Measurements from ENCODE around the gene CTDNEP1.

Gene CTDNEP1

DNA sequence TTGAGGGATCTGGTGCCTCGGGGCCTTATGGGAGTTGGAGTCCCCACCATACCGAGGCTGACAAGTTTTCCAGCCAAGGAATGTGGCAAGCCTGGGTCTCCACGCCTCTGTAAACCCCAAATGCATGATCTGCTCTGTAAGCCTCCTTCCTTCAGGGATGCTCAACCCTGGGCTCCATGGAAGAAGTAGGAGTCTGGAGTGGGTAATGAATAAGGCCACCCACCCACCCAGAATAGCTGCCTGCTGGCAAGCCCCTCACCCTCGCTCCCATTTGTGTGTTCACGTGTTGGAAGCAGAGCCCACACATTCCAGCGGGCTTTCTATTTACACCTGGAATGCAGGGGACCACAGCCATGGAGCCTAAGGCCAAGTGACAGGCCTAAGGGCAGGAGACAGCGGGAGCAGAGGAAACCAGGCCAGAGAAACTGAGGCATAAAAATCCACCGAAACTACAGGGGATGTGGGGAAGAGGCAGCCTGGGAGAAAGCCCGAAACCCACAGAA is 36.3 kb downstream of the CTDNEP1 start:
- DNase-seq (ENCODE audit: low read depth), result no peak

DNA sequence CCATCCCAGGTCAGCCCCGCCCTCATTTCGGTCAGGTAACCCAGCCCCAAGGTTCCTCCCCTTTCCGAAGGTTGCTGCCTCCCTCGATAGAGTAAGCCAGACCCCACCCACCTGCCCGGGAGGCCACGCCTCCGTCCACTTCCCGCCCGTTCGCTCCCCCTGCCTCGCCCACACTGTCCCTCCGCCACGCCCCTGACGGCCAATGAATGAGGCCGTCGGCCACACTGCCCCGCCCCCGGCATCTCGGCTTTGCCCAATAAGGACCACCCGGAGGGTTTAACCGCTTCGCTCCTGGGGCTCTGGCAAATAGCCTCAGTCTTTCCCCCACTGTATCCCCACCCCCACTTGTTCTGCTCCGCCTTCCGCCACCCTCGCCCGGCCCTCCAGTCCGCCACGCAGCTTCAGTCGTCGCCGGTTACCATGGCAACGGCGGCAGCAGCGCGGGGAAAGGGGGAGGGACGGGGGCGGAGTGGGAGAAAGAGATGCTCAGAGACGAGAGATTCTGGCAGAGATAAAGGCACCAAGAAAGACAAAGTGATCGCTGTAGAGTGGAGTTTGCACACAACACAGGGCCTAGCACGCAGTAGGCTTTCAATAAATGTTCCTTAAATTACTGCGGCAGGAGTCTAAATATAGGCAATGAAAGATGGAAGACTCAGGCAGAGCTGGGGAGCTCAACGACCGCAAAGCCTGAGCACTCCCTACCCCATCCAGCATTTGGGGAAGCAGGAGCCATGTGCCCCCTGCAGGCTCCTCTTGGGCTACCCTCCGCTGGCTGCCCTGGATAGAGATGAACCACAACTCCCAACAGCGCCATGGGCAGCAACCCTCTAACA is 37.0 kb downstream of the CTDNEP1 start:
- peak; percentile 99 for DNase-seq (ENCODE audit: low read depth)

GRCh38 chr17:7213895-7214299 is 37.6 kb downstream of the CTDNEP1 start:
- DNase-seq (ENCODE audit: low read depth), result no peak

DNA sequence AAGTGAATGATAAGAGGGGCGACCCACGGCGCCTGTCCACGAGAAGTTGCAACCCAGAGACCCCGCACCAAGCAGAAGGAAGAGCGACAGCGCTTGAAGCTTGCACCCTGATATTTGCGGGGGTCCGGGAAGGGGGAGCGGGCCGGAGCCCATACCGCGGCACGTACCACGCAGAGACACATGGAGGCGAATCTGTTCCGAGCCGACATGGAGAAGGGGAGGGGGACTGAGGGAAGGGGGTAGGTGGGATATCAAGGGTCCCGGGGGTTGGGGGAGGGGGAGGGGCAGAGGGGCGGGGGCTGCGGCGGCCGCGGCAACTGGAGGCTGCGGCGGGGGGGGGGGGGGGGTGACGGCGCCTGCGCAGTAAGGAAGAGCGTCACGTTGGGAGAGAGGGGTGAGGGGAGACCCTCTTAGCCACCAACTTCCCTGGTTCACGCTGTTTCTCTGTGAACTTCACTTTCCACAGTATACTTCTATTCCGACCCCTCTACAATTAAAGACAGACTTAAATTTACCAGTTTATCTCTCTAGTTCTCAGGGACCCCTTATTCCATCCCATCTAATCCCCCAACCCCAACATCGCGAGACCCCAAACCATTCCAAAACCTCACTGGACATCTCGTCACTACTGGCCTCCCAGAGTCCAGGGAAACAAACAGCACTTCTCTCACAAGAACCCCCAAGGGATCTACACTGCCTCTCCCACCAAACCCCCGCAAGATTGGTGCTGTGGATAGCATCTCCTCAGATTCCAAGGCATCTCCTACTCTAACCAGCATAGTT is 39.9 kb downstream of the CTDNEP1 start:
- DNase-seq (ENCODE audit: low read depth), result no peak

- no peak for DNase-seq (ENCODE audit: low read depth)
Observed at GRCh38 chr17:7208754-7209460, 42.6 kb downstream of the CTDNEP1 start.

DNA sequence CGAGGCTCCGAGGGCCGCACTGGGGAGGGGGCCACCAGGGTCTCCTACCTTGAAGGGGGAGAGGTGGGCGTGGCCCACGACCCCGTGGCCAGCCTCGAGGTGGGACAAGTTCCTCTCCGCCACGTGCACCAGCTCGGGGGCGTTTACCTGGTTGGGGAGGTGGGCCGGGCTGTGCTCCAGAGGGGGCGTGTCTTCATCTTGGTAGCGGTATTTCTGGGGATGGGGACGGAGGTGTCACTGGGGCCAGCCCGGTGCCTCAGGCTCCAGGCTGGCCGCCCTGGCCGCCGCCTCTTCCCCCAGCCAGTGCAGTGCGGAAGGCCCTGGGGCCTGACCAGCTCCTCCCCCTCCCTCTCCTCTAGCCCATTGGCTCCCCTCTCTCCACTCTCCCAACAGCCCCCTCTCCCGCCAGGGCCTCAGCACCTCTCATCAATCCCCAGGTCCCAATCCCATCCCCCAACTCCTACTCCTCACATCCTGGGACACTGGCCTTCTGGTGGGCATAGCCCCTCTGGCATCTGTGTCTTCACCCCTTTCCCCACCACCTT is 43.4 kb downstream of the CTDNEP1 start:
- no peak for DNase-seq (ENCODE audit: low read depth)

DNA sequence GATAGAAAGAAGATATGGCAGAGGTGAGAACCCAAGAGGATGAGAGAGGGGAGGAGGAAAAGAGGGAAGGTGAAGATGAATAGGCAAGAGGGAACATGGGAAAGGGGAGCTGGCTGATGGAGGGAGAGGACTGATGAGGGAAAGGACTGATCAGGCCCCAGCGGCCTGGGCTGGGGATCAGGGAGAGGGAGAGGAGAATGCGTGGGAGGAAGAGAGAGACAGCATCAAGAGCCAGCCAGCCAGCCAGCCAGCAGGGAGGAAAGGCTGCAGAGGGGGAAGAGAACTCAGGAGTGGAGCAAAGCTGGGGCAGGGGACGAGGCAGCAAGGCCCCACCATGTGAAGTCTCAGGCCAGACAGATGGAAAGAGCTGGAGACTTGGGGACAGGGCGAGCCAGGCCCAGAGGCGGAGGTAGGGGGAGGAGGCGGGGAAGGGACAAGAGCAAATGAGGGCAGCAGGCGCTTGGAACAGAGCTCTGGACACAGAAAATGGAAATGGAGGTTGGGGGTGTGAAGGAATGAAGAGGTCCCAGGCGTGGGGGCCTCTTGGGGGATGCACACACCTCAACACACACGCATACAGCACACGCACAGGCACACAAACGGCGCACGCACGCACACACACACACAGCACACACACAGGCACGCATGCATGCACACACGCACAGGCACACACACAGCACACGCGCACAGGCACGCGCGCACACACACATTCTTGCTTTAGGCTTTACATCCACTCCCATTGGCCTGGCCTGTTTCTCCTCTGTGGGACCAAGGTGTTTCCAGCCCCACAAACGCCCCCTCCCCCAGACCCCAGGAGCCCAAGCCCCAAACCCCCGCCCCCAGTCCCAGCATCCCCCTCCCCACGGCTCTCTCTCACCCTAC is 44.2 kb downstream of the CTDNEP1 start:
- DNase-seq (ENCODE audit: low read depth), result no peak

DNA sequence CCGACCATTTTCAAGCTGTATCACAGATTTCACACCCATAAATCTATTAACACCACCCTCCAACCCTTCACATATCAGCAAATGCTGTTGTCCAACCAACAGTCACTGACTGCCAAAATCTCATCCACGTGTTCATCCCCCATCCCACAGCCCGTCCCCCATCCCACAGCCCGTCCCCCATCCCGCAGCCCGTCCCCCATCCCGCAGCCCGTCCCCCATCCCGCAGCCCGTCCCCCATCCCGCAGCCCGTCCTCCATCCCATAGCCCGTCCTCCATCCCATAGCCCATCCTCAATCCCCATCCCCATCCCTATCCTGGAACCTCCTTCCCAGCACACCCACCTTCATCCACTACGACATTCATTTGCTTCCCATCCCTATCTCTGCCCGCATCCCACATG is 46.0 kb downstream of the CTDNEP1 start:
- DNase-seq (ENCODE audit: low read depth), result no peak

DNA sequence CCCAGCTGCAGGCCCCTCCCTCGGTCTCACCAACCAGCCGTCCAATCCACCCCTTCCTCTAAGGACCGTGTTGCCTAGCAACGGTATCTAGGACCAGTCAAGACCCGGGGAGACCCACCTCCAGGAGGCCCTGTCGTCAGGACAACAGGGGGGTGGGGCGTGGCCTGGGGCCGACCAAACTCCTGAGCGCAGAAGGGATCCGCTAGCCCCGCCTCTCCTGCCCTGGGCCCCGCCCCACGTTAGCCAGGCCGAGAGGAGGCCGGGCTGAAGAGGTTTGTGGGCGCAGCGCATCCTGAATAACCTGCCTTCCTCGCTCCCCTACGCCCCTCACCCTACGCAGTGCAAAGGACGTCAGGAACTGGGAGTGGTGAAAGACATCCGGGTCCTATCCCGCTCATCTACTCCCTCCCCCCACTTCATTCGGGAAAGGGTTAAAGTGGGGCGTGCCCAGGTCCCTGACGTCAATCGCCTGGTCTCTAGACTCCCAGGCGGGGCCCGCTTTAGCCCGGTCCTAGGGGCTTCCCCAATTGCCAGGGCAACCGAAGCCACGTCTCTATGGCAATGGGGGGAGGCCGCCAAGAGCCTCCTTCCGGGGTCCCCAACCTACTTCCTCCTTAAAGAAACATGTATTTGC is 46.6 kb downstream of the CTDNEP1 start:
- peak; percentile 86 for DNase-seq (ENCODE audit: low read depth)

DNA sequence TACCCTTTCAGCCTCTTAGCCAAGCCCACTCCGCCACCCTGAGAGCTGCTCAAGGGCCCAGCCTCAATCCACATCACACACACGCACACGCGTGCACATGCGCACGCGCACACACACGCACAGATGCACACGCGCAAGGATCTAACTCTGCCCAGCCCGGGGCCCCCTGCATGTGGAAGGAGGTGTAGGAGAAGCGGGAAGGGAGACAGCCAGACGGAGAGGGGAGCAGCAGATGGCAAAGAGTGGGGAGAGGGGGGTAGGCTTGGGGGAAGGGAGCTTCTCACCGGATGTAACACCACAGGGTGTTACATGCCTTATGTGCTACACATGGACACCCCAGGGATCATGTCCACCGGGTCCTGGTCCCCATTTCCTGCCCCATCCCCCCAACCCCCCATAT is 47.2 kb downstream of the CTDNEP1 start:
- no peak for DNase-seq (ENCODE audit: low read depth)

- DNase-seq (ENCODE audit: low read depth), result no peak
Observed at GRCh38 chr17:7203391-7203790, 48.1 kb downstream of the CTDNEP1 start.

DNA sequence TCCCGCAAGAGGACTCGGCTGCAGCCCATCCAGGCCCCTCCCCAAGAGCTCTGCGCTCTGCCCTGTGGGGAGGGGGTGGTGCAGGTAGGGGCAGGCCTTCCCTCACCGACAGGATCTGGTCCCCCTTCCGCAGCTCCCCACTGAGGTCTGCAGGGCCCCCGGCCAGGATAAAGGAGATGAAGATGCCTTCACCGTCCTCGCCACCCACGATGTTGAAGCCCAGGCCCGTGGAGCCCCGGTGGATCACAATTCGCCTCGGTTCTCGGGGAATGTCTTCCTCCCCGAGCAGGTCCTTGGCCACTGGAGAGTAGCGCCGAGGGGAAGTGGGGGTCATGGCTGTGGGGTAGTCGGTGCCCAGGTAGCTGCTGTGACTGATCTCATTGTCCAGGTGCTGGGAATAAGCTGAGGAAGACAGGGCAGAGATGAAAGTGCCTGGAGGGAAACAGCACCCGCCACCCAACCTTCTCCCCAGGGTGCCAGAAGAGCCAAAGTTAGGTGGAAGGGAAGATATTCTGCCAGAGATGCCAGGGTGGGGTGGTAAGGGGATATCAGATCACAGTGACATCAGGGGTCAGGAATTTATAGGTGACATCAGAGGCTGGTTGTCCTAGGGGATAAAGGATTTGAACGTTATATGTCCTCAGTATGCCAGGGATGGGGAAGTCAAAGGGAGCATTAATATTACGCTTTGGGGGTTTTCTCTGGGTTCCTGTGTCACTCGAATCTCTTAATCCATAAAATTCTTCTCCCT is 54.7 kb downstream of the CTDNEP1 start:
- DNase-seq (ENCODE audit: low read depth), result no peak

DNA sequence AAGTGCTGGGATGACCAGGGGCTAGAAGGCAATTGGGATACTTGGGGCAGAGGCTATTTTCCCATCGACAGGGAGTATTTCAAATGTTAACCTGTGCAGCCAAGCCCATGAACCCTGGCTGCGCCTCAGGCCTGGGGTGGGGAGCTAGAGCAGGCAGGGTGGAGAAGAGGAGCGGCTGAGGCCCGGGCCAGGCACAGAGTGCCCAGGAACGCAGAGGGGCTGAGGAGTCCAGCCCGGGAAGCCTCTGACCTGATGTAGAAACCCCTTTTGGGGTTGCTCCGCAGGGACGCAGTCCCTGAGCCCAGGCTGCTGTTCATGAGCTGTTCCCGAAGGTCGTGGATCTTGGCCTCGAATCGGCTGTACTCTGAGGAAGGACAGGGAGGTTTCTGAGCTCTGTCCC is 55.6 kb downstream of the CTDNEP1 start:
- no peak for DNase-seq (ENCODE audit: low read depth)

Measured in activated T-cell treated with anti-CD3 and anti-CD28 coated beads for 24 hours (primary cell).